Activated naive CD4-positive, alpha-beta T cell treated with anti-CD3 and anti-CD28 coated beads, Interleukin-2, amount 50 U/mL, for 72 hours (primary cell): ENCODE measurements around the gene TMC2. TPM values are rescaled to one million over a fixed set of nuclear protein-coding genes. Genes with fewer than 3 reads are reported as not detected.
"Not testable (repeated sequence)": the region's sequence is repeated elsewhere in the genome, so short reads cannot be mapped to it uniquely, and the experiment has no call there.

Source experiments
- ATAC-seq, 2 donors: fragments of 150-1000 bp; cut with Tn5 transposase; 2 replicates each; pipeline ENCODE4 v1.10.0; 2021; ENCODE audit warnings: mild to moderate bottlenecking in 2 of 2, moderate library complexity in 2 of 2
- DNase-seq, 2 donors: peaks; one replicate each; pipeline ENCODE4 v3.0.0; 2021 to 2022; ENCODE audit warnings: low spot score in 2 of 2
- H3K27ac Mint-ChIP-seq, 2 donors: one replicate each; pipeline ENCODE4 v1.8.0; 2022; ENCODE audit warnings: mild to moderate bottlenecking in 2 of 2, mixed read lengths in 2 of 2
- H3K36me3 Mint-ChIP-seq, 2 donors: one replicate each; pipeline ENCODE4 v1.8.0; 2022; ENCODE audit warnings: mixed read lengths in 2 of 2
- H3K9me3 Mint-ChIP-seq, 2 donors: one replicate each; pipeline ENCODE4 v1.8.0; 2022; ENCODE audit warnings: mixed read lengths in 2 of 2
- total RNA-seq, 2 donors: library from RNA; stranded (reverse); gene quantifications; one replicate each; pipeline ENCODE4 v1.2.3, GENCODE V29; 2022

TMC2 gene
- total RNA-seq, 2 donors from 2014 or later: not detected

GRCh38 chr20:2521369-2522305 lies 14.7 kb upstream of the TMC2 start:
- Mint-ChIP-seq H3K27ac (no peak overlapping the region), H3K36me3 (no peaks in the 10 kb centered on the region), H3K9me3 (no peaks in the 10 kb centered on the region)
- DNase-seq (peak in 1 of 2 donors; percentile 71), ATAC-seq (no peak)

DNA sequence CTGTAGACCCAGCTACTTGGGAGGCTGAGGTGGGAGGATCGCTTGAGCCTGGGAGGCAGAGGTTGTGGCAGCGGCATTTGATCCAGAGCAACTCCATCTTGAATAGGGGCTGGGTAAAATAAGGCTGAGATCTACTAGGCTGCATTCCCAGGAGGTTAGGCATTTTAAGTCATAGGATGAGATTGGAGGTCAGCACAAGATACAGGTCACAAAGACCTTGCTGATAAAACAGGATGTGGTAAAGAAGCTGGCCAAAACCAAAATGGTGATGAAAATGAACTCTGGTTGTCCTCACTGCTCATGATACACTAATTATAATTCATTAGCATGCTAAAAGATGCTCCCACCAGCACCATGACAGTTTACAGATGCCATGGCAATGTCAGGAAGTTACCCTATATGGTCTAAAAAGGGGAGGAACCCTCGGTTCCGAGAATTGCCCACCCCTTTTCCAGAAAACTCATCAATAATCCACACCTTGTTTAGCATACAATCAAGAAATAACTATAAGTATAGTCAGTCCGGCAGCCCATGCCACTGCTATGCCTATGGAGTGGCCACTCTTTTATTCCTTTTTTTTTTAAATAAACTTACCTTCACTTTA lies 13.4 kb upstream of the TMC2 start:
- not testable (repeated sequence) for H3K9me3 Mint-ChIP-seq, H3K36me3 Mint-ChIP-seq, ATAC-seq, H3K27ac Mint-ChIP-seq, DNase-seq

GRCh38 chr20:2523919-2524708 lies 12.3 kb upstream of the TMC2 start:
- peak; percentile 74 to 81 for ATAC-seq
- peak overlapping the region; percentile 90 to 94 for H3K27ac Mint-ChIP-seq
- peak; percentile 88 to 98 for DNase-seq
- no peaks in the 10 kb centered on the region for H3K36me3 Mint-ChIP-seq
- no peaks in the 10 kb centered on the region for H3K9me3 Mint-ChIP-seq

DNA sequence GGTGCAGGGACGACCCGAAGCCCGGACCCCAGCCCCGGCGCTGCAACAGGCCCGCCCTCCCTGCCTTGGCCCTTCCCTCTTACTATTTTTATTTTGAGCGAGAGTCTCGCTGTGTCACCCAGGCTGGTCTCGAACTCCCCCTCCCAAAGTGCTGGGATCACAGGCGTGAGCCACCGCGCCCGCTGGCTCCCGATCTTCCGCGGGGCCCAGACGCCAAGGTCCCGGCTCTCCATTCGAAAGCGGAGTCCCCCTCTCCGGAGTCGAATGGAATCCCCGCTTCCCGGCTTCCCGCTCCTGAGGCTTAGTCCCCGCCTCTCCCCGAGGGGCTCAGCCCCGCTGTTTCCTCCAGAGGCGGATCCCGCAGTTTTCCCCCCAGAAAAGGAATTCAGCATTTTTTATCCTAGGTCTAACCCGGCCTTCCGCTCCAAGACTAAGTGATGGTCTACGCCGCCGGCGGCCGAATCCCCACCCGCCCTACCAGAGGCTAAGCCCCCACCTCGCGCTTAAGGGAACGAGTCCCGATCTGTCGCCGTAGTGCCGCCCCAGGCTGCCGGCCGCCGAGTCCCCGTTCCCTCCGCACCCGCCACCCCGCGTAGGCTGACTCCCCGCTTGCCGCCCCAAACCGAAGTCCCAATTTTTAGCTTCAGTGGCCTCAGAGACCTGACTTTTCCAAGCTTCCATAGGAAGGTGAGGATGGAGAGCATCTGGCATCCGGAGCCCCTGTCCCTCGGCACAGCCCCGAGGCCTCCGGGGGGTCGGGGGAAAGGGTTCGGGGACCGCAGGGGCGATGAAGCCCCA lies 11.5 kb upstream of the TMC2 start:
- H3K27ac Mint-ChIP-seq: peak overlapping the region; percentile 90 to 94
- H3K9me3 Mint-ChIP-seq: no peaks in the 10 kb centered on the region
- peak in 1 of 2 donors; percentile 49 for DNase-seq
- no peaks in the 10 kb centered on the region for H3K36me3 Mint-ChIP-seq
- peak; percentile 53 to 73 for ATAC-seq

- not testable (repeated sequence) for H3K9me3 Mint-ChIP-seq, DNase-seq, ATAC-seq, H3K36me3 Mint-ChIP-seq
- peak overlapping the region in 1 of 2 donors; percentile 22 for H3K27ac Mint-ChIP-seq
These were observed 10.2 kb upstream of the TMC2 start for GRCh38 chr20:2526218-2526583.

- Mint-ChIP-seq H3K9me3 (no peaks in the 10 kb centered on the region), H3K36me3 (no peaks in the 10 kb centered on the region), H3K27ac (no peak overlapping the region)
- DNase-seq (no peak), ATAC-seq (no peak)
These were observed 8.6 kb upstream of the TMC2 start for GRCh38 chr20:2527762-2528161.

DNA sequence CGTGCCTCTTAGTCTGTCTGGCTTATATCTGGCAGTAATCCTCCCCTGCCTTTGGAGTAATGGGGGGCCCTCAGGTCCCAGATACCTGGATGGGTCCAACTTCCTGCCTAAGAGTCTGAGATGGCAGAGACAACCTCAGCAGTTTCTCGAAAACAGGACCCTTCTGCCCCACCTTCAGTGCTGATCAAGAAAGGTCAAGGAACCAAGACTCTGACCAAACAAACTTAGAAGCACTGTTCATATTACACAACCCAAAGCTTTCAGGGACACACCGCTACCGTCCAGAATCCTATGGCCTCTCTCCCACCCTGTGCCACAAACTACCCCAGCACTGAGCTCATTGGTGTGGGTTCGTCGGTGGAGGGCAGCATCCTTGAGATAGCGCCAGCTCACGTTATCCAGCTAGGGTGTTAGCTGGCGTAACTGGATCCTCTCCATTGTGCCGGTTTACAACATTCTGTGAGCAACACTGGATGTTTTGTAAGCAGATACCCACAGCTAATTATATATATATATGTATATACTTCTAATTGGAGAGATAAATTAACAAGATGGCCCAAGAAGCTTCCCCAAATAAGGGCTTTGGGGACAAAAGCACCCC lies 7.6 kb upstream of the TMC2 start:
- Mint-ChIP-seq H3K9me3 (no peaks in the 10 kb centered on the region), H3K27ac (no peak overlapping the region), H3K36me3 (no peaks in the 10 kb centered on the region)
- DNase-seq: no peak
- no peak for ATAC-seq

GRCh38 chr20:2533118-2533517 lies 3.3 kb upstream of the TMC2 start:
- DNase-seq (no peak), ATAC-seq (no peak)
- no peaks in the 10 kb centered on the region for H3K36me3 Mint-ChIP-seq
- no peaks in the 10 kb centered on the region for H3K9me3 Mint-ChIP-seq
- H3K27ac Mint-ChIP-seq: no peak overlapping the region

GRCh38 chr20:2535711-2536559 lies 438 bp upstream of the TMC2 start:
- ATAC-seq (no peak), DNase-seq (no peak)
- H3K36me3 Mint-ChIP-seq: no peaks in the 10 kb centered on the region
- H3K9me3 Mint-ChIP-seq: no peaks in the 10 kb centered on the region
- no peak overlapping the region for H3K27ac Mint-ChIP-seq

DNA sequence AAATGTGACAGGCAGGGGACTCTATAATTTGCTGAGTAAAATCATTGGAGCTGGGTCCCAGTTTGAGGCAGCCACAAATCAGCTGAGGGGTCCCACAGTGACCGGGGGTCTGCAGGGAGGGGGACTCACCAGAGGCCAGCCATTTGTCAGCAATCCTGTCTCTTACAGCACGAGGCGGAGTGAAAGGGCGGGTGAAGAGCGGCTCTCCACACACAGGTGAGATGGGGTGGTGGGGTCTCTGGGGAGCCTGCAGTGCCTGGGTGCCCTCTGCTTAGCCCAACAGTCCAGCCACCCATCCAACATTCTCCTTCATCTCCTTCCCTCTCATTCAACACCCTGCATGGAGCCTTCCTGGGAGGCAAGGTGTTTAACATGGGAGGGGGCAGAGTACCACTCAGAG lies 728 bp downstream of the TMC2 start:
- Mint-ChIP-seq H3K9me3 (no peaks in the 10 kb centered on the region), H3K36me3 (no peaks in the 10 kb centered on the region), H3K27ac (no peak overlapping the region)
- ATAC-seq (no peak), DNase-seq (no peak)

DNA sequence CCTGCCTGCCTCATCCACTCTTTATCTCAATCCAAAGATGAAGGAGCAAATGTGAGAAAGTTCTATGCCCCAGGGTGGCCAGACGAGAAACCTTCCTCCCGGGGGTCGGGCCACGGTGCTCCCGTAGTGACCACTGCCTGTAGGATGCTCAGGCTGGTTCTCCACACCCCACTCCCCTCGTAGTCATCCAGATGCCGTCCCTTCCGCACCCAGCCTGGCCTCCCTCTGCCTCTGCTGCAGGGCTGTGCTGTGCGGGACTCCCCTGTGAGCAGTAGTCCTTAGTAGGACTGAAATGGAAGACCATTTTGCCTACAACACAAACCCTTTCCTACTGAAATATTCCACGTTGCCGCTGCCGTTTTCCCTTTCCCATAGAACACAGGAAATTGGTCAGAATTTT lies 2.0 kb downstream of the TMC2 start:
- H3K27ac Mint-ChIP-seq: peak overlapping the region in 1 of 2 donors; percentile 62
- no peaks in the 10 kb centered on the region for H3K9me3 Mint-ChIP-seq
- no peak for DNase-seq
- no peak for ATAC-seq
- no peaks in the 10 kb centered on the region for H3K36me3 Mint-ChIP-seq

DNA sequence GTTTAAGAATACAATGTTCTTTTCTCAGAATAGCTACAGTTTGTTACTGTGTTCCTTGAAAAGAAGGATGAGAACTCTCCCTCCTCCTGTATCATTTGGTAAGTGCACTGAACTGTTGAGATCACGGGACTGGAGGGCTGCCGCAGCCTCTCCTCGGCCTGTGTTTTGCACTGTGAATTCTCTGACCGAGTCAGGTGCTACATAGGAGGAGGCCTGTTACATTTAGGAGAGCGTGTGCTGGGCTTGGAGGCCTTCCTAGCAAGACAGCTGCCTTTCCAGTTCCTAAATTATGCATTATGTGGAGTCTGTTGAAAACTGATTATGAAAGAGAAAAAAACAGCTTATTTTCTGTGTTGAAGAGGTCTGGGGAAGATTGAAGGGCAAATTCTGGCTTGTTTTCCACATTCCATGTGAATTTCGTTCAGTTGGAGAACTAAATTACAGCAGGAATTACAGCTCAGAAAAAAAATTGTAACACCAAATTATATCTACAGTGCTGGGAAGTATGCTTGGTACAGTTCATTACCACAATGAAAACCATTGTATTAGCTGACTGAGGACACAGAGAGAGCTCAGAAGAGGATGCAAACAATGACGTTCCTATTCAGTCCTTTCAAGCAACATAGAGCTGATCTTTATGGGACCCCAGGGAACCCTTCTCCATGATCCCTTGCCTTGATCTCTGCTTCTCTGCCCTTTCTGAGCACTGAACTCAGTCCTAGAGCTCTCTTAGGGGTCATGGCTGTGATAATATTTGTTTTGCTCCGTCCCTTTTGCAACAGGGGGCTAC lies 2.8 kb downstream of the TMC2 start:
- ATAC-seq (no peak), DNase-seq (no peak)
- Mint-ChIP-seq H3K27ac (no peak overlapping the region), H3K36me3 (no peaks in the 10 kb centered on the region), H3K9me3 (no peaks in the 10 kb centered on the region)

DNA sequence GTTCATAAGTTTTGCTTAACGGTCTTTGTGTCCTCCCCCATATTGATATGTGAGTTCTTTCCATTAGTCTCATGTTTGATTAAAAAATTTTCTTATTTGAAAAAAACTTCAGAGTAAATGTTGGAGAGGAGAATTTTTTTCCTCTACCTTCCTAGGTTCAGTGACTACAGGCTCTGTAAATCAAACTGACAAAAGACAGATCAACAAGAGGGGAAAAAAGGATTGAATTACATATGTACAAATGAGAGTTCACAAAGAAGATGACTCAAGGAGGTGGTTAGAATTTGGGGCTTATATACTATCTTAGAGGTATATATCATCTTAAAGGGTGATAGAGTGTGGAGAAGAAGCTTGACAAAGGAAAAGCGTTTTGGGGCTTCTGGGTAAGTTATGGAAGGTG lies 5.6 kb downstream of the TMC2 start:
- Mint-ChIP-seq H3K27ac (no peak overlapping the region), H3K36me3 (no peaks in the 10 kb centered on the region), H3K9me3 (no peaks in the 10 kb centered on the region)
- DNase-seq (no peak), ATAC-seq (no peak)

DNA sequence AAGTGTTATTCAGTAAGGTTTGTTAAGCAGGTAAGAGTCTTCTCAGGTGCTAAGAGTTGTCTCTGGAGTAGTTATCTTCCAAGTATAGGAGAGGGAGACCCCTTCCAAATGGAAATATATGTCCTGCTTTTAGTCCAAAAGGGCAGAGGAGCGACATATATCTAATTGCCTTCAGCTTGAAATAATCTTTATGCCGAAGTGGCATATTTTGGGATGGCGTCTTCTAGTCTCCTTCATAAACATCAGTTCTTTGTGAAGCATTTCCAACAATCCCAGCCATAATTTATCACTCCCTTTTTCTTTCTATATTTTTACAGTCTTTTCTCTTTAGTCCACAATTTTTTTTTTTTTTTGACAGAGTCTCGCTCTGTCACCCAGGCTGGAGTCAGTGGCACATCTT lies 6.0 kb downstream of the TMC2 start:
- ATAC-seq: no peak
- no peaks in the 10 kb centered on the region for H3K36me3 Mint-ChIP-seq
- H3K9me3 Mint-ChIP-seq: no peaks in the 10 kb centered on the region
- DNase-seq: no peak
- H3K27ac Mint-ChIP-seq: no peak overlapping the region

DNA sequence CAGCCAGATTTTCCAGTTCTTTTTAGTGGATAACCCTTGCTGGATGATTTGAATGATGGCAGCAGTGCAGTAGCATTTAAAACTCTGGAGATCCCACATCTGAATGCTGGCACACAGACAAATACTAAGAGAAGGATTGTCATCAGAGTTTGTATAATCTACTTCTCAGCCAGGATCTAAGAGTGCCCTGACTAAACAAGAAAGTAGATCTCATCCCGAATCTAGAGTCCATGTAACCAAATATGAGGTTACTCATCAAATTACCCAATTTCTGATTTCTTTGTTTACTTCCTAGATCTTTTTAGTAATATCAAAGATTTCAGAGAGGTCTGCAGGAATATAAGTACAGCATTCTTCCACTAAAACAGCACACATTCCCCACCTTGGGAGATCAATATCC lies 7.8 kb downstream of the TMC2 start:
- no peak for ATAC-seq
- no peak overlapping the region for H3K27ac Mint-ChIP-seq
- DNase-seq: no peak
- no peaks in the 10 kb centered on the region for H3K36me3 Mint-ChIP-seq
- no peaks in the 10 kb centered on the region for H3K9me3 Mint-ChIP-seq
